HCT116 (cell line): ENCODE results near the gene DGKB. TPM values are rescaled to one million over a fixed set of nuclear protein-coding genes. Genes with fewer than 3 reads are reported as not detected.
A peak's percentile ranks its signal among the peaks of the same experiment; 100 is the strongest.

Experiments used
- ATAC-seq: fragments of 200-7000 bp; cut with Tn5 transposase; 2 replicates; pipeline ENCODE4 v1.9.1; 2020; ENCODE audit warnings: mild to moderate bottlenecking, moderate library complexity
- BruUV-seq: library from RNA; stranded (reverse); fragments of 400-500 nt; replicated peaks from 2 replicates; lab custom pipeline; 2021; lab: Mats Ljungman, UMichigan
- CTCF ChIA-PET: fragments of 300-600 bp; sonication (Branson Sonifier 250); formaldehyde crosslinking; loops from one replicate; lab custom pipeline; 2021; ENCODE audit warnings: antibody characterized with exemption; lab: Charles Lee
- POLR2A ChIA-PET: fragments of 300-600, 350-600 bp; sonication (Branson Sonifier 250); formaldehyde crosslinking; loops from one replicate; lab custom pipeline; 2021; ENCODE audit warnings: antibody characterized with exemption; lab: Charles Lee
- RAD21 ChIA-PET, 2 experiments: fragments of 300-600 bp; sonication (Branson Sonifier 250); formaldehyde crosslinking; loops; one replicate each; lab custom pipeline; 2023; ENCODE audit warnings: low total read pairs in 2 of 2; ENCODE audit not compliant: uncharacterized antibody in 2 of 2, unreplicated experiment in 2 of 2, low non-redundant PET in 1 of 2; lab: Charles Lee
- DNase-seq: peaks from one replicate; pipeline ENCODE4 v3.0.0-alpha.2; 2010; ENCODE audit warnings: low read depth, low spot score
- H2AFZ ChIP-seq: fragments of 200-600 bp; shearing (Covaris generic), sonication (generic); 2 replicates; pipeline ENCODE4 v1.6.1; 2017; ENCODE audit warnings: low read depth, mixed run types, mixed read lengths, antibody characterized with exemption, low read length; ENCODE audit not compliant: poor library complexity, severe bottlenecking
- H3K27ac ChIP-seq: 2 replicates; pipeline ENCODE4 v1.5.1; 2012; ENCODE audit warnings: low read depth, low read length
- H3K27me3 ChIP-seq: fragments of 200-600 bp; sonication (generic); 2 replicates; pipeline ENCODE4 v1.6.1; 2016; ENCODE audit warnings: mixed run types, low read length, mixed read lengths; ENCODE audit not compliant: insufficient read depth
- H3K36me3 ChIP-seq, 2 experiments: fragments of 200-500 bp in 1 of 2; fragments of 200-600 bp in 1 of 2; sonication (Bioruptor generic) in 1 of 2; sonication (generic) in 1 of 2; 2 replicates each; pipeline versions ENCODE4 v1.5.1 to v1.6.1; 2014 to 2016; ENCODE audit warnings: low read length in 2 of 2, inconsistent platforms in 1 of 2, mixed read lengths in 1 of 2, mixed run types in 1 of 2; ENCODE audit not compliant: insufficient read depth in 2 of 2, control insufficient read depth in 1 of 2
- H3K4me1 ChIP-seq, 2 experiments: fragments of 200-600 bp in 1 of 2; sonication (generic) in 1 of 2; 2 replicates each; pipeline versions ENCODE4 v1.5.1 to v1.6.1; 2012 to 2017; ENCODE audit warnings: low read length in 2 of 2, inconsistent platforms in 1 of 2, mild to moderate bottlenecking in 1 of 2, mixed read lengths in 1 of 2, mixed run types in 1 of 2, moderate library complexity in 1 of 2; ENCODE audit not compliant: insufficient read depth in 2 of 2, control insufficient read depth in 1 of 2
- H3K4me2 ChIP-seq: fragments of 200-600 bp; sonication (generic); 2 replicates; pipeline ENCODE4 v1.6.1; 2017; ENCODE audit warnings: mixed run types, low read length, mixed read lengths
- H3K4me3 ChIP-seq, 2 experiments: fragments of 200-600 bp in 1 of 2; sonication (generic) in 1 of 2; replicated peaks in 1 of 2; 2 replicates each; pipeline ENCODE4 v1.5.1; 2011 to 2016; ENCODE audit warnings: low read length in 2 of 2, control low read depth in 1 of 2, low read depth in 1 of 2, mild to moderate bottlenecking in 1 of 2, mixed read lengths in 1 of 2, mixed run types in 1 of 2
- H3K79me2 ChIP-seq: fragments of 200-600 bp; sonication (generic); 2 replicates; pipeline ENCODE4 v1.6.1; 2017; ENCODE audit warnings: mild to moderate bottlenecking, mixed run types, low read length, moderate library complexity, mixed read lengths; ENCODE audit not compliant: insufficient read depth
- H3K9ac ChIP-seq: fragments of 200-600 bp; sonication (generic); 2 replicates; pipeline ENCODE4 v1.6.1; 2016; ENCODE audit warnings: low read length, mixed read lengths
- H3K9me2 ChIP-seq: fragments of 200-600 bp; sonication (generic), shearing (Covaris generic); 2 replicates; pipeline ENCODE4 v1.6.1; 2017; ENCODE audit warnings: mixed run types, mild to moderate bottlenecking, moderate library complexity; ENCODE audit not compliant: insufficient read depth
- H3K9me3 ChIP-seq, 2 experiments: fragments of 200-500 bp in 1 of 2; fragments of 200-600 bp in 1 of 2; sonication (Bioruptor generic) in 1 of 2; sonication (generic) in 1 of 2; 2 replicates each; pipeline ENCODE4 v1.6.1; 2014 to 2017; ENCODE audit warnings: low read length in 2 of 2, mixed read lengths in 2 of 2, inconsistent platforms in 1 of 2, low read depth in 1 of 2, mild to moderate bottlenecking in 1 of 2, mixed run types in 1 of 2, moderate library complexity in 1 of 2; ENCODE audit not compliant: control insufficient read depth in 1 of 2, insufficient read depth in 1 of 2
- H4K20me1 ChIP-seq: fragments of 200-600 bp; sonication (generic), shearing (Covaris generic); 2 replicates; pipeline ENCODE4 v1.6.1; 2017; ENCODE audit warnings: mixed run types, mild to moderate bottlenecking, moderate library complexity; ENCODE audit not compliant: insufficient read depth
- CEBPB ChIP-seq: IDR thresholded peaks from 2 replicates; pipeline ENCODE4 v1.6.1; 2012; ENCODE audit warnings: low read depth
- CTCF ChIP-seq, 3 experiments: fragments of 200-600 bp in 1 of 3; sonication (generic) in 1 of 3; IDR thresholded peaks in 2 of 3; conservative IDR thresholded peaks in 1 of 3; 2 replicates each; pipeline ENCODE4 v1.5.1; 2012 to 2017; ENCODE audit warnings: low read depth in 2 of 3, low read length in 2 of 3, antibody characterized with exemption in 1 of 3, borderline replicate concordance in 1 of 3, control low read depth in 1 of 3, mild to moderate bottlenecking in 1 of 3, mixed read lengths in 1 of 3, mixed run types in 1 of 3, moderate library complexity in 1 of 3; ENCODE audit not compliant: insufficient read depth in 1 of 3
- ELF1 ChIP-seq: IDR thresholded peaks from 2 replicates; pipeline ENCODE4 v1.6.1; 2012; ENCODE audit warnings: low read depth, borderline replicate concordance
- EZH2phosphoT487 ChIP-seq: fragments of 200-600 bp; IDR thresholded peaks from 2 replicates; pipeline ENCODE4 v1.6.1; 2018; ENCODE audit warnings: antibody characterized with exemption, borderline replicate concordance
- FOSL1 ChIP-seq: IDR thresholded peaks from 2 replicates; pipeline ENCODE4 v1.6.1; 2012; ENCODE audit warnings: low read depth
- JUND ChIP-seq: IDR thresholded peaks from 2 replicates; pipeline ENCODE4 v1.6.1; 2012
- POLR2A ChIP-seq: IDR thresholded peaks from 2 replicates; pipeline ENCODE4 v1.7.0; 2011; ENCODE audit warnings: borderline replicate concordance; ENCODE audit not compliant: insufficient read depth, insufficient read length; ENCODE audit errors: extremely low read depth
- SP1 ChIP-seq: IDR thresholded peaks from 2 replicates; pipeline ENCODE4 v1.6.1; 2012; ENCODE audit warnings: low read depth
- TCF7L2 ChIP-seq: IDR thresholded peaks from 2 replicates; pipeline ENCODE4 v1.7.0; 2011; ENCODE audit warnings: borderline replicate concordance, inconsistent platforms; ENCODE audit not compliant: insufficient read depth, insufficient read length; ENCODE audit errors: extremely low read depth
- ZFX ChIP-seq: fragments of 450-650 bp; IDR thresholded peaks from 2 replicates; pipeline ENCODE4 v1.6.1; 2017
- intact Hi-C: fragments of 100-400 bp; cut with micrococcal nuclease; formaldehyde crosslinking; loops from 2 replicates; pipeline ENCODE4 v1.10.0; 2022
- total RNA-seq: library from RNA; stranded (reverse); gene quantifications from one replicate; pipeline ENCODE4 v1.2.1, GENCODE V29; 2021; ENCODE audit not compliant: unreplicated experiment
- TF ChIP-seq, protein P1 (sequence below): IDR thresholded peaks from 2 replicates; pipeline ENCODE4 v1.6.1; 2011; ENCODE audit warnings: mild to moderate bottlenecking, low read length, moderate library complexity; ENCODE audit not compliant: insufficient replicate concordance; ENCODE audit errors: extremely low read depth
- TF ChIP-seq, protein P2 (sequence below): IDR thresholded peaks from 2 replicates; pipeline ENCODE4 v1.6.1; 2012; ENCODE audit warnings: low read depth

DGKB gene
- total RNA-seq, 1 experiment from 2014 or later: 0.05 TPM

DNA sequence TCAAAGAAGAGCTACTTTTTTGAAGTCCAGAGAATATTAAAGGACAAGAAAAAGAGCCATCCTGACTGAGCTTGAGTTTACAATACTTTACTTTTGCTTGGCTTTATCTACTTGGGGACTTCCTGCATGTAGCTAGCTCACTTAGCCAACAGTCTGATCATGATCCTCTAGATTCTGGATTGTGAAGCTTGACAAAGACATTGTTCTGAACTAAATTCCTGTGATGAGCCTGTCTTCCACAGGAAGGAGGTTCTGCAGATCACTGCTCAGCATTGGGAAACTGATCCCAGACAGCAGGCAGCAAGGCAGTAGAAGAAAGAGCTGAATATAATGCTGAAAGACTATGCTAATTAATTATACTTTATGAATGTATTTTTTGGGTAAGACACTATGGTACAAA is 296.4 kb downstream of the DGKB start:
- no peaks in the 10 kb centered on the region for H3K9me3 ChIP-seq
- H3K36me3 ChIP-seq: no peaks in the 10 kb centered on the region
- ChIA-PET RAD21 (no interaction called here), POLR2A (no interaction called here), CTCF (no interaction called here)
- no peaks in the 10 kb centered on the region for H4K20me1 ChIP-seq
- no peaks in the 10 kb centered on the region for H3K9me2 ChIP-seq
- ATAC-seq (no peak), DNase-seq (no peak)
- no peak overlapping the region for H3K4me3 ChIP-seq
- TF ChIP-seq, protein P1, sequence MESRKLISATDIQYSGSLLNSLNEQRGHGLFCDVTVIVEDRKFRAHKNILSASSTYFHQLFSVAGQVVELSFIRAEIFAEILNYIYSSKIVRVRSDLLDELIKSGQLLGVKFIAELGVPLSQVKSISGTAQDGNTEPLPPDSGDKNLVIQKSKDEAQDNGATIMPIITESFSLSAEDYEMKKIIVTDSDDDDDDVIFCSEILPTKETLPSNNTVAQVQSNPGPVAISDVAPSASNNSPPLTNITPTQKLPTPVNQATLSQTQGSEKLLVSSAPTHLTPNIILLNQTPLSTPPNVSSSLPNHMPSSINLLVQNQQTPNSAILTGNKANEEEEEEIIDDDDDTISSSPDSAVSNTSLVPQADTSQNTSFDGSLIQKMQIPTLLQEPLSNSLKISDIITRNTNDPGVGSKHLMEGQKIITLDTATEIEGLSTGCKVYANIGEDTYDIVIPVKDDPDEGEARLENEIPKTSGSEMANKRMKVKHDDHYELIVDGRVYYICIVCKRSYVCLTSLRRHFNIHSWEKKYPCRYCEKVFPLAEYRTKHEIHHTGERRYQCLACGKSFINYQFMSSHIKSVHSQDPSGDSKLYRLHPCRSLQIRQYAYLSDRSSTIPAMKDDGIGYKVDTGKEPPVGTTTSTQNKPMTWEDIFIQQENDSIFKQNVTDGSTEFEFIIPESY: no peak
- TF ChIP-seq ZFX (no peak), FOSL1 (no peak), SP1 (no peak), EZH2phosphoT487 (no peak), JUND (no peak), POLR2A (no peak), CEBPB (no peak), TCF7L2 (no peak), CTCF (IDR thresholded peaks at IDR 0.05 in 2 of 3, conservative IDR thresholded peaks at IDR 0.05 in 1 of 3; ENCODE audit: borderline replicate concordance in 1 of 3, insufficient read depth in 1 of 3, low read depth in 2 of 3, low read length in 2 of 3) (no peak), ELF1 (no peak)
- TF ChIP-seq, protein P2, sequence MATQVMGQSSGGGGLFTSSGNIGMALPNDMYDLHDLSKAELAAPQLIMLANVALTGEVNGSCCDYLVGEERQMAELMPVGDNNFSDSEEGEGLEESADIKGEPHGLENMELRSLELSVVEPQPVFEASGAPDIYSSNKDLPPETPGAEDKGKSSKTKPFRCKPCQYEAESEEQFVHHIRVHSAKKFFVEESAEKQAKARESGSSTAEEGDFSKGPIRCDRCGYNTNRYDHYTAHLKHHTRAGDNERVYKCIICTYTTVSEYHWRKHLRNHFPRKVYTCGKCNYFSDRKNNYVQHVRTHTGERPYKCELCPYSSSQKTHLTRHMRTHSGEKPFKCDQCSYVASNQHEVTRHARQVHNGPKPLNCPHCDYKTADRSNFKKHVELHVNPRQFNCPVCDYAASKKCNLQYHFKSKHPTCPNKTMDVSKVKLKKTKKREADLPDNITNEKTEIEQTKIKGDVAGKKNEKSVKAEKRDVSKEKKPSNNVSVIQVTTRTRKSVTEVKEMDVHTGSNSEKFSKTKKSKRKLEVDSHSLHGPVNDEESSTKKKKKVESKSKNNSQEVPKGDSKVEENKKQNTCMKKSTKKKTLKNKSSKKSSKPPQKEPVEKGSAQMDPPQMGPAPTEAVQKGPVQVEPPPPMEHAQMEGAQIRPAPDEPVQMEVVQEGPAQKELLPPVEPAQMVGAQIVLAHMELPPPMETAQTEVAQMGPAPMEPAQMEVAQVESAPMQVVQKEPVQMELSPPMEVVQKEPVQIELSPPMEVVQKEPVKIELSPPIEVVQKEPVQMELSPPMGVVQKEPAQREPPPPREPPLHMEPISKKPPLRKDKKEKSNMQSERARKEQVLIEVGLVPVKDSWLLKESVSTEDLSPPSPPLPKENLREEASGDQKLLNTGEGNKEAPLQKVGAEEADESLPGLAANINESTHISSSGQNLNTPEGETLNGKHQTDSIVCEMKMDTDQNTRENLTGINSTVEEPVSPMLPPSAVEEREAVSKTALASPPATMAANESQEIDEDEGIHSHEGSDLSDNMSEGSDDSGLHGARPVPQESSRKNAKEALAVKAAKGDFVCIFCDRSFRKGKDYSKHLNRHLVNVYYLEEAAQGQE: no peak
- no peaks in the 10 kb centered on the region for H3K79me2 ChIP-seq
- H3K4me1 ChIP-seq: peaks cover 0 to 8% of the 10 kb centered on the region in 2 experiments; a peak in 2 of 4 replicates
- no TSS peak for BruUV-seq
- no peaks in the 10 kb centered on the region for H3K27me3 ChIP-seq
- no peak overlapping the region for H3K9ac ChIP-seq
- intact Hi-C loops: no loop called here
- peak overlapping the region; percentile 3 for H2AFZ ChIP-seq
- no peak overlapping the region for H3K27ac ChIP-seq
- H3K4me2 ChIP-seq: no peak overlapping the region
